Endothelial cell of umbilical vein (primary cell): ENCODE data around the gene DNAJC3.
"Not testable (repeated sequence)": the region's sequence is repeated elsewhere in the genome, so short reads cannot be mapped to it uniquely, and the experiment has no call there.

Source experiments
- EZH2 ChIP-seq: IDR thresholded peaks from 2 replicates; pipeline ENCODE4 v1.6.1; 2012; ENCODE audit warnings: borderline replicate concordance, low read depth, mild to moderate bottlenecking, moderate library complexity, low read length, inconsistent platforms; ENCODE audit not compliant: severe bottlenecking
- JUN ChIP-seq: IDR thresholded peaks from 2 replicates; pipeline ENCODE4 v1.6.1; 2011; ENCODE audit warnings: borderline replicate concordance, low read depth; ENCODE audit not compliant: insufficient read length, insufficient read depth
- POLR2AphosphoS5 ChIP-seq: IDR thresholded peaks from 2 replicates; pipeline ENCODE4 v1.6.1; 2012; ENCODE audit warnings: low read depth, mild to moderate bottlenecking, control low read depth, low read length, moderate library complexity; ENCODE audit not compliant: insufficient read depth
- TF ChIP-seq, protein P1 (sequence below), 2 donors: IDR thresholded peaks; 1 replicate in 1 of 2; 2 replicates in 1 of 2; pipeline ENCODE4 v1.5.1; 2011; ENCODE audit warnings: low read length in 2 of 2, mild to moderate bottlenecking in 2 of 2, moderate library complexity in 2 of 2, control low read depth in 1 of 2, inconsistent platforms in 1 of 2, low read depth in 1 of 2; ENCODE audit not compliant: insufficient read depth in 1 of 2; ENCODE audit errors: extremely low read depth in 1 of 2

DNA sequence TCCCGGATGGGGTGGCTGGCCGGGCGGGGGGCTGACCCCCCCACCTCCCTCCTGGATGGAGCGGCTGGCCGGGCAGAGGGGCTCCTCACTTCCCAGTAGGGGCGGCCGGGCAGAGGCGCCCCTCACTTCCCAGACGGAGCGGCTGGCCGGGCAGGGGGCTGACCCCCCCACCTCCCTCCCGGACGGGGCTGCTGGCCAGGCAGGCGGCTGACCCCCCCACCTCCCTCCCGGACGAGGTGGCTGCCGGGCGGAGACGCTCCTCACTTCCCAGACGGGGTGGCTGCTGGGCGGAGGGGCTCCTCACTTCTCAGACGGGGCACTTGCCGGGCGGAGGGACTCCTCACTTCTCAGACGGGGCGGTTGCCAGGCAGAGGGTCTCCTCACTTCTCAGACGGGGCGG, 14.0 kb downstream of the DNAJC3 start:
- TF ChIP-seq JUN, POLR2AphosphoS5, EZH2: not testable (repeated sequence)
- TF ChIP-seq, protein P1, sequence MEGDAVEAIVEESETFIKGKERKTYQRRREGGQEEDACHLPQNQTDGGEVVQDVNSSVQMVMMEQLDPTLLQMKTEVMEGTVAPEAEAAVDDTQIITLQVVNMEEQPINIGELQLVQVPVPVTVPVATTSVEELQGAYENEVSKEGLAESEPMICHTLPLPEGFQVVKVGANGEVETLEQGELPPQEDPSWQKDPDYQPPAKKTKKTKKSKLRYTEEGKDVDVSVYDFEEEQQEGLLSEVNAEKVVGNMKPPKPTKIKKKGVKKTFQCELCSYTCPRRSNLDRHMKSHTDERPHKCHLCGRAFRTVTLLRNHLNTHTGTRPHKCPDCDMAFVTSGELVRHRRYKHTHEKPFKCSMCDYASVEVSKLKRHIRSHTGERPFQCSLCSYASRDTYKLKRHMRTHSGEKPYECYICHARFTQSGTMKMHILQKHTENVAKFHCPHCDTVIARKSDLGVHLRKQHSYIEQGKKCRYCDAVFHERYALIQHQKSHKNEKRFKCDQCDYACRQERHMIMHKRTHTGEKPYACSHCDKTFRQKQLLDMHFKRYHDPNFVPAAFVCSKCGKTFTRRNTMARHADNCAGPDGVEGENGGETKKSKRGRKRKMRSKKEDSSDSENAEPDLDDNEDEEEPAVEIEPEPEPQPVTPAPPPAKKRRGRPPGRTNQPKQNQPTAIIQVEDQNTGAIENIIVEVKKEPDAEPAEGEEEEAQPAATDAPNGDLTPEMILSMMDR (IDR thresholded peaks at IDR 0.05; ENCODE audit: extremely low read depth in 1 of 2, insufficient read depth in 1 of 2, low read depth in 1 of 2, low read length in 2 of 2) = not testable (repeated sequence)
